Measurements from ENCODE around the gene GREM1. TPM values are rescaled to one million over a fixed set of nuclear protein-coding genes. Genes with fewer than 3 reads are reported as not detected.

GREM1 gene
- total and polyA plus RNA-seq, 12 donors: 0.08 to 1.0 (median 0.69) TPM; not detected in 1

- Histone ChIP-seq H3K36me3 (replicated peaks in 1 of 2) (no peaks in the 10 kb centered on the region), H3K27me3 (peaks cover 10% of the 10 kb centered on the region), H3K4me1 (replicated peaks in 1 of 2) (no peaks in the 10 kb centered on the region), H3K27ac (no peak overlapping the region), H3K9me3 (replicated peaks in 1 of 3) (no peaks in the 10 kb centered on the region), H3K4me3 (no peak overlapping the region)
- TF ChIP-seq CTCF (IDR thresholded peaks at IDR 0.05): no peak
- TF ChIP-seq POLR2A (IDR thresholded peaks at IDR 0.05): no peak
- DNase-seq: no peak
- intact Hi-C loops (cut with DNase I): no loop called here
- WGBS, 4 donors: 68 to 73% (median 71%) methylated on average over 10 of the region's 10 CpGs
Observed at GRCh38 chr15:32729700-32730395, 12.0 kb downstream of the GREM1 start.

GRCh38 chr15:32730677-32731654 is 13.2 kb downstream of the GREM1 start:
- no peaks in the 10 kb centered on the region for H3K36me3 ChIP-seq (replicated peaks in 1 of 2)
- no peak overlapping the region for H3K4me3 ChIP-seq
- intact Hi-C loops (cut with DNase I): no loop called here
- peak in 5 of 7 donors; percentile 17 to 30 (median 24) for DNase-seq
- TF ChIP-seq POLR2A (IDR thresholded peaks at IDR 0.05): no peak
- TF ChIP-seq CTCF (IDR thresholded peaks at IDR 0.05): no peak
- H3K27ac ChIP-seq: no peak overlapping the region
- no peaks in the 10 kb centered on the region for H3K9me3 ChIP-seq (replicated peaks in 1 of 3)
- no peaks in the 10 kb centered on the region for H3K4me1 ChIP-seq (replicated peaks in 1 of 2)
- H3K27me3 ChIP-seq: peaks cover 10% of the 10 kb centered on the region
- WGBS, 4 donors: 45 to 63% (median 50%) methylated on average over 19 to 27 of the region's 27 CpGs

GRCh38 chr15:32732574-32733157 is 14.9 kb downstream of the GREM1 start:
- 67 to 81% (median 77%) methylated on average over 6 of the region's 6 CpGs for WGBS, 4 donors
- Histone ChIP-seq H3K27me3 (peaks cover 10% of the 10 kb centered on the region), H3K27ac (no peak overlapping the region), H3K4me1 (replicated peaks in 1 of 2) (no peaks in the 10 kb centered on the region), H3K9me3 (replicated peaks in 1 of 3) (no peaks in the 10 kb centered on the region), H3K36me3 (replicated peaks in 1 of 2) (no peaks in the 10 kb centered on the region), H3K4me3 (no peak overlapping the region)
- TF ChIP-seq CTCF (IDR thresholded peaks at IDR 0.05) (no peak), POLR2A (IDR thresholded peaks at IDR 0.05) (no peak)
- no peak for DNase-seq
- intact Hi-C loops (cut with DNase I): no loop called here

- 42 to 89% (median 65%) methylated on average over 3 of the region's 3 CpGs for WGBS, 4 donors
- Histone ChIP-seq H3K36me3 (replicated peaks in 1 of 2) (no peaks in the 10 kb centered on the region), H3K27ac (no peak overlapping the region), H3K4me3 (no peak overlapping the region), H3K27me3 (peaks cover 10% of the 10 kb centered on the region), H3K9me3 (replicated peaks in 1 of 3) (no peaks in the 10 kb centered on the region), H3K4me1 (replicated peaks in 1 of 2) (no peaks in the 10 kb centered on the region)
- TF ChIP-seq POLR2A (IDR thresholded peaks at IDR 0.05): no peak
- TF ChIP-seq CTCF (IDR thresholded peaks at IDR 0.05): no peak
- DNase-seq: no peak
- intact Hi-C loops (cut with DNase I): no loop called here
Observed at GRCh38 chr15:32733281-32733680, 15.5 kb downstream of the GREM1 start.

All from adrenal gland (tissue), 12 donors.